ENCODE measurements around the gene NOXA1. TPM values are rescaled to one million over a fixed set of nuclear protein-coding genes. Genes with fewer than 3 reads are reported as not detected.

The NOXA1 gene
- total and polyA plus RNA-seq, 2 of the 8 experiments (the other 6 are each of a cell fraction or from before 2014, with no cell fraction given): 0.34 to 0.91 TPM

- no peak for TF ChIP-seq RBBP5 (IDR thresholded peaks at IDR 0.05; ENCODE audit: borderline replicate concordance, low read depth, low read length)
Measured at GRCh38 chr9:137452006-137452760, 29.0 kb downstream of the NOXA1 start (continued).
